GM21526 (cell line): ENCODE data around the gene MYBPH.

Experiments
- ATAC-seq: cut with Tn5 transposase; IDR thresholded peaks from one replicate; pipeline ENCODE4 v1.9.1; 2021; ENCODE audit warnings: moderate library complexity; ENCODE audit not compliant: unreplicated experiment, low FRiP score

Gene MYBPH

GRCh38 chr1:203180611-203181330, 5.1 kb upstream of the MYBPH start:
- ATAC-seq = no peak

DNA sequence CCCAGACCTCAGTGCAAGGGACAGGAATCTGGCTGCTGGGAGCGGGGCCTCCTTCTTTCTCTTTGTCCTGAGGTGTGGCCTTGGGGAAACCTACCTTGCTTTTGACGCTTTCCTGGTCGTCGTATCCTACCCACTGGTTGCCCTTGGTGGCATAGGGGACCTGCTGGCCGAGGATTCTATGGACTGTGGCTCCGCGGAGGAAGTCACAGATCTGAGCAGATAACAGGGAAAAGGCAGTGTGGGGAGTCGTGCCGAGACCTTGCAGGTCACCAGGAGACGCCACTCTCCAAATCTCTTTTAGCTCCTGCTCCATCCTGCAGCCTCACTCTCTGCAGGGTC, 4.0 kb upstream of the MYBPH start:
- no peak for ATAC-seq

DNA sequence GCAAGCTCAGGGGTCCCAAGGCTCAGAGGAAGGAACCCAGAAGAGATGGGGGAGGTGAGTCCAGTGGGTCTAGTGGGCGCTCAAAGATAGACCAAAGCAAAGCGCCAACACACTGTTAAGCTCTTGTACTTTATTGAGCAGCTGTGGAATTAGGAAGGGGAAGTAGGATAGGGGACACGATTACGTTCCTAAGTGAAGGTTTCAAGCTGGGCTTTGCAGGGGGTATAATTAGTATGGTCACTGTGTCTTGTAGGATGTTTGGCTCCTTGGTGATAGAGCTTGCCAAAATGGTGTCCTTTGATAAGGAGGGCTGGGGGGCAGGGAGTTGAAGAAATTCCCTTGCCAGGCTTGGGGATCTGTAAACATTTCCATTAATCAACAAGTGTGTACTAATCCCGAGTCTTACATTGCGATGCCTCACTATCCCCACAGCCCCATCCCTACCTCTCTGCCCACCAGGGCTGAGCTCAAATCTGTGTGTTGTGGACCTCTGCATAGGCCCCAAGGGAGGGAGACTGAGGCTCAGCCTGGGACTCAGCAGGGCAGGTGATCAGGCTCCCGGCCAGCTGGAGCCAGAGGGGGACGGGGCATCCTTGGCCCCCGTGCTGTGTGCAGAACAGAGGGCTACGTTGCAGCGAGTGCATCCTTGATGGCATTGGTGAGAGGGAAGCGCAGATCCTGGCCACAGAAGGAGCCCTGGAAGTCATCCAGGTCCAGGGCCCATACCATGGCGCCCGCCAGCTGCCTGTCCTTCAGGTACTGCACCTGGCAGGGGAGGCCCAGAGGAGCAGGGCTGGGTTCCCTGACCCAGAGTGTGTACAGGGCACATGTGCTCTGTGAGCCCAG, 3.4 kb upstream of the MYBPH start:
- no peak for ATAC-seq

- no peak for ATAC-seq
Observed at GRCh38 chr1:203178083-203178482, 2.5 kb upstream of the MYBPH start.

- ATAC-seq = no peak
Observed at GRCh38 chr1:203177470-203178039, 1.9 kb upstream of the MYBPH start.

- ATAC-seq = no peak
Observed at GRCh38 chr1:203177036-203177405, 1.4 kb upstream of the MYBPH start.

DNA sequence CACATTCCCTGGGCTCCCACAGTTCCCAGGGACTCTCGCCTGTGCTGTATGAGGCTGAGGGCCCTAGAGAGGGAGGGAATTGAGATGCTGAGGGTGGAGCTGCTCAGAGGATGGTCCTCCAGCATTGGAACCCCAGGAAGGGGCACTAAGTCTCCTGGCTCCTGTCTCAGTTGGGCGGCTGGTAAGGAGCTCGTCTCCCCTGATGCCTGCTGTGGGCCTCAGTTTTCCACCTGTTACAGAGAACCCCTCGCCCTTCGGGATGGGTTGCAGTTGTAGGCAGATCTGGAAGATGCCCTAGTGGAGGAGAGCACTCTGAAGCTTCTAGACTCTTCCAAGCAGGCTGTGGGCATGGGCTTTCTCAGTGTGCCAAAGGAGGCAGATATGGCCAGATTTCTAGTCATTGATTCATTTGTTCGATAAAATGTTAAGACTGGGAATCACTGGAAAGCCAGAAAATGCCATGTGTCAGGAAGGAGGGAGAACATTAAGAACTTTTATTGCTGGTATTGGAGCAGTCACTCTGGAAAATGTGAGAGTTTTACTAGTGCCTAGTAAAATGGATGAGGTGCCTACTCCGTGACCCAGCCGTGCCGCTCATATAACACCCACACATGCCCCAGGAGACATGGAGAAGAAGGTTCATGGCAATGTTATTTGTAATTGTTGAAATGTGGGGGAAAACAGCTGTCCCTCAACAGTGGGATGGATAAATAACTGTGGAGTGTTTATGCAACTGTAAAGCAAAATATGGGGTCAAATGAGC, 828 bp upstream of the MYBPH start:
- ATAC-seq = no peak

- no peak for ATAC-seq
Observed at GRCh38 chr1:203175827-203176241, 208 bp upstream of the MYBPH start.

DNA sequence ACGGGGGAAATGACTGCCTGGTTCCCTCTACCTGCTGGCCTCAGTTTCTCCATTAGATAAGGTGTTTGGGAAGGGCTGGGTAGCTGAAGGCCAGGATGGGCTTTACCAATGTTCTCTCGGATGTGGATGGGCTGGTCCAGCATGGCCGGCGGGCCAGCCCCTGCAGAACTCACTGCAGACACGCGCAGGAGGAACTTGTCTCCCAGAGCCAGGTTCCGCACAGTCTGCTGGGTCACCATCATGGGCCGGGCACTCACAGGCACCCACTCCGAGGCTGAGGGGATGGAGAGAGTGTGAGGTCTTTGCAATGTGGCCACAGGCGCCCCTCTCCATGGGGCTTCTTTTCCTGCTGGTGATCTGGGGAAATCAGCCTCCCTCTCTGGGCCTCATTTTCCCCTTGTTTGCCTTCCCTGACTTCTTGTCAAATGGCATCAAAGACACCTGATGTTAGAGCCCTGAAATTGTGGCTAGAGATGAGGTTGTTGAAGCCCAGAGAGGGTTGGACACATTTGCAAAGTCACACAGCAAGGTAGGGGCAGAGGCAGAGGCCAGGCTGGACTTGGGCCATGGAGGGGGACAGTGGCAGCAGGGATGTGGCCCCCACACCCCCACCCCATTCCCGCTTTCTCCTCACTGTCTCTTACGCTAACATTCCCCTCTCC, 1.2 kb downstream of the MYBPH start:
- no peak for ATAC-seq

DNA sequence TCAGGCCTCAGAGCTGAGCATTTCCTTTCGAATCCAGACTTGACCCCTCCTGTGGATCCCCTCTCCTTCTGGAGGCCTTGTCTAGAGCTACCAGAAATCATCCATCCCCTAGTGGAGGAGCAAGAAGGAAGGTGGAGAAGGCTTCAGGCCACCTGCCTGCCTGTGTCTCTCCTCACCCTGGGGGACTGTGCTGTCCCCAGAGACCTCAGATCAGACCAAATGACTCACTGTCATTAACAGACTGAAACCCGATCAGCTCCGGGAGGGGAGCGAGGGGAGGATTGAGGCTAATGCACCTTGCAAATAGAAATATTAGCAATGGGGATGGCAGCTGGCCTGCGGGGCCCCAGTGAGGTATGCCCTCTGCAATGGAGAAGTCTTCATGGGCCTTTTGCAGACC, 2.1 kb downstream of the MYBPH start:
- ATAC-seq = no peak

- no peak for ATAC-seq
Observed at GRCh38 chr1:203173011-203173555, 2.5 kb downstream of the MYBPH start.

DNA sequence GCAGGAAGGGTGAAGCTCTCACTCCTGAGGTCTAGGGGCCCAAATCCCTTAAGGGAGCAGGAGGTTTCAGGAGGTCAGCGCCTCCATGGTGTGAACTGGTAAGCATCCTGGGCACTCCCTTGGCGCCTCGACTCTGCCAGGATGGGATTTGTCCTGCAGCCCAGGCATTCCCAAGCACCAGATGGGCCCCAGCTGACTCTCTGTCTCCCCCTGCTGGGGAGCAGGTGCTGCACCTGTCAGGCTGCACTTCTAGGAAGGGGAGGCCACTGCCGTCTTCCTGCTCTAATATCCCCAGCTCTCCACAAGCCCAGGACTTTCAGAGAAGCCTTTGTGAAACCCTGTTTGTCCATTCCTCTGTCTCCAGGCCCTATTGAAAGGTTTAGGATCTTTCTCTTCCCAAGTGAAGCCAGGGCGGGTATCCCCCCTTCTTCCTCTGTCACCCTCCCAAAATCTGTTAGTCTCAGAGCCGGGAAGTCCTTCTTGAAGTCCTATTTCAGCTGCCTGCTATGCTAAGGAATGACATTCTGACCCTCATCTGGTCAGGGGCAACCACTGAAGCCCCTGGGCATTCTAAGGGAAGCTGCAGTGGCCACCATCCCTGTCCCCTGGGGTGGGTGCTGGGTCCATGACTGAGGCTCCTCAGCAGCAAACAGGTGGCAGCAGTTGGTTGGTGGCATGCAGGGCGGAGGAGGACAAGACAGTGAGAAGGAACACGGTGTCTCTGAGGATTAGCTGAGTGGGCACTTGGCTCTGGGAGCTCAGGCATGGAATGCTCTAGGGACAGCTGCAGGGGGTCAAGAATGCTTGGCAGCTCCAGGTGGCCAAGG, 3.2 kb downstream of the MYBPH start:
- ATAC-seq = no peak

DNA sequence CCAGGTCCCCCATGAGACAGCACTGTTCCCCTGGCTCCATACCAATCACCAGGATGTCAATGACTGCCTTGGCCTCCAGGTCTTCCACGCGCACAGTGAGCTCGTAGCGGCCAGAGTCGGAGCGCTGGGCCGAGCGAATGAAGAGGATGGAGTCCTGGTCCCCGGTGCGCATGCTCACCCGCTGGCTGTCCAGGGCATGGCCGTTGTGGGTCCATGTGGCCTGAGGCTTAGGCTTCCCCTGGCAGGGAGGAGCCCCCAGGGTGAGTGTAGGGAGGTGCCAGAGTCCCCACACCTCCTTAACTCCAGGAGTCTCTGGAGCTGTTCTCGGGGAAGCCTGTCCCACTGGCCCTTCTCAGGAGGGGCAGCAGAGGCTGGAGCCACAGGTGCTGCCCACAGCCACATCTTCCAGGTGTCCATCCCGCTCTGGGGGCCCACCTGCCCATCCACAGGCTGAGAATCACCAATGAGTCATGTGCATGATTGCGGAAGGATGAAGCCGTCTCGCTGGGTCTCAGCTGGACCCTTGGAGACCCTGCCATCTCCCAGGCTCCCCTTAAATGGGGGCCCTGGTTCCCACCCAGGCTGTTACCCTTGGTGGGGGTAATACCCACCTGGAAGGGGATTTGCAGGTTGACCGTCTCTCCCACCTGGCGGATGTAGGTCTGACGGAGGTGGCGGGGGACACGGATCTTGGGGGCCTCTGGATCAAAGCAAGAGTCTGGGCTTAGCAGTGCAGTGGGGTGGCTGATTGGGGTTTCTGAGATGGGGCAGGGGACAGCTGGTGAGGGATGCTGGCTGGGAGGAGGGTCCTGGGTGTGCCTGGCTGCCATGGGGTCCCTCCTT, 4.1 kb downstream of the MYBPH start:
- no peak for ATAC-seq

DNA sequence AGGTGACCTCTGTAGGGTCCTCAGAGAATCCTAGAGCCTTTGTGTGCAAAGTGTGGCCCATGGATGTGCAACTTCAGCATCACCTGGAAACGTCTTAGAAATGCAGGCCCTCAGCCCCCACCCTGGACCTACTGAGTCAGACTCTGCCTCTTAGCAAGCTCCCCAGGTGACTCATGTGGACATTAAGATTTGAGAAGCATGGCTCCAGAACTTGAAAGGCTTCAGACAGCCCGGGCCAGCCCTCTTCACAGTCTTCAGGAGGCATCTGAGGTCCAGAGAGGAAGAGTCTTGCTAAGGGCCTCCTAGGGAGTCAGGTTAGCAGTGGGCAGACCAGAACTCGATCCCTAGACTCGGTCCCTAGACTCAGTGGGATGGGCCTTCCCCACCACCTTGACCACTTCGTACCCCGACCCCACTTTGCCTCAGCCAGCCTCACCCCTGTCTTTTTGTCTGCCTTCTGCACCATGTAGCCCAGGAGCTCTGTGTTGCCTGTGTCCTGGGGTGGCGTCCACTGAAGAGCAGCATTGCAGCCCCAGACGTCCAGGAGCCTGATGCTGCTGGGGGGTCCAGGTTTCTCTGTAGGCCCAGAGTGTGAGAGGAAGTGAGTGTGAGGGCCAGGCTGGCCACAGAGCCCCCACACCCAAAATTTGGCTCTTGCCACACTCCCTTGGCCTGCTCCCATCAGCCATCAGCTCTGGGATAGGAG, 4.8 kb downstream of the MYBPH start:
- ATAC-seq = no peak

- ATAC-seq = no peak
Observed at GRCh38 chr1:203169770-203170520, 5.7 kb downstream of the MYBPH start.

GRCh38 chr1:203168991-203169390, 6.6 kb downstream of the MYBPH start:
- no peak for ATAC-seq

GRCh38 chr1:203168256-203168786, 7.3 kb downstream of the MYBPH start:
- ATAC-seq = no peak
